H9 (cell line): Measurements from ENCODE around the gene CAMK2G. TPM values are rescaled to one million over a fixed set of nuclear protein-coding genes. Genes with fewer than 3 reads are reported as not detected.
A peak's percentile ranks its signal among the peaks of the same experiment; 100 is the strongest.

Experiments
- DNase-seq: peaks from one replicate; pipeline ENCODE4 v3.0.0-alpha.2; 2017
- H2AFZ ChIP-seq: one replicate; pipeline ENCODE4 v1.6.1; 2013; ENCODE audit warnings: mild to moderate bottlenecking, low read length, control low read depth, moderate library complexity
- H2AK5ac ChIP-seq: 2 replicates; pipeline ENCODE4 v1.6.1; 2013; ENCODE audit warnings: low read length, control low read depth, mixed read lengths; ENCODE audit not compliant: insufficient read length
- H2BK120ac ChIP-seq: one replicate; pipeline ENCODE4 v1.6.1; 2013; ENCODE audit warnings: low read depth, mild to moderate bottlenecking, low read length, control low read depth, inconsistent platforms; ENCODE audit not compliant: poor library complexity, severe bottlenecking
- H2BK12ac ChIP-seq: 2 replicates; pipeline ENCODE4 v1.6.1; 2013; ENCODE audit warnings: low read length, control low read depth, mixed read lengths, low read depth; ENCODE audit not compliant: insufficient read length
- H2BK15ac ChIP-seq: 2 replicates; pipeline ENCODE4 v1.6.1; 2013; ENCODE audit warnings: low read depth, low read length, control low read depth
- H2BK20ac ChIP-seq: one replicate; pipeline ENCODE4 v1.6.1; 2013; ENCODE audit warnings: low read depth, mild to moderate bottlenecking, low read length, control low read depth, inconsistent platforms; ENCODE audit not compliant: poor library complexity, severe bottlenecking
- H2BK5ac ChIP-seq: 2 replicates; pipeline ENCODE4 v1.6.1; 2013; ENCODE audit warnings: low read length, control low read depth, mixed read lengths; ENCODE audit not compliant: insufficient read length
- H3K14ac ChIP-seq: 2 replicates; pipeline ENCODE4 v1.6.1; 2013; ENCODE audit warnings: low read length, control low read depth; ENCODE audit not compliant: insufficient read depth
- H3K18ac ChIP-seq: 2 replicates; pipeline ENCODE4 v1.6.1; 2013; ENCODE audit warnings: low read depth, mild to moderate bottlenecking, mixed read lengths, low read length, control low read depth; ENCODE audit not compliant: insufficient read length
- H3K23ac ChIP-seq: 2 replicates; pipeline ENCODE4 v1.6.1; 2013; ENCODE audit warnings: low read length, control low read depth, mixed read lengths, low read depth; ENCODE audit not compliant: insufficient read length
- H3K23me2 ChIP-seq: 2 replicates; pipeline ENCODE4 v1.6.1; 2013; ENCODE audit warnings: low read depth, mild to moderate bottlenecking, mixed read lengths, low read length, control low read depth; ENCODE audit not compliant: insufficient read length, poor library complexity, severe bottlenecking
- H3K27ac ChIP-seq: 2 replicates; pipeline ENCODE4 v1.5.1; 2013; ENCODE audit warnings: low read length, control low read depth, mixed read lengths, low read depth; ENCODE audit not compliant: insufficient read length
- H3K27me3 ChIP-seq: 2 replicates; pipeline ENCODE4 v1.6.1; 2013; ENCODE audit warnings: low read length, control low read depth, inconsistent platforms; ENCODE audit not compliant: insufficient read depth
- H3K4ac ChIP-seq: 2 replicates; pipeline ENCODE4 v1.6.1; 2013; ENCODE audit warnings: low read depth, mild to moderate bottlenecking, control low read depth, inconsistent platforms, low read length, moderate library complexity
- H3K4me1 ChIP-seq: 2 replicates; pipeline ENCODE4 v1.6.1; 2013; ENCODE audit warnings: low read length, control low read depth, inconsistent platforms; ENCODE audit not compliant: insufficient read depth
- H3K4me2 ChIP-seq: 2 replicates; pipeline ENCODE4 v1.6.1; 2013; ENCODE audit warnings: low read length, control low read depth, mixed read lengths; ENCODE audit not compliant: insufficient read length, insufficient read depth
- H3K56ac ChIP-seq: 2 replicates; pipeline ENCODE4 v1.6.1; 2013; ENCODE audit warnings: low read depth, mild to moderate bottlenecking, mixed read lengths, low read length, control low read depth; ENCODE audit not compliant: insufficient read length
- H3K79me1 ChIP-seq: 2 replicates; pipeline ENCODE4 v1.6.1; 2013; ENCODE audit warnings: low read depth, mild to moderate bottlenecking, moderate library complexity, low read length, control low read depth, inconsistent platforms; ENCODE audit not compliant: insufficient read depth, poor library complexity, severe bottlenecking
- H3K79me2 ChIP-seq: 2 replicates; pipeline ENCODE4 v1.6.1; 2013; ENCODE audit warnings: low read length, control low read depth, inconsistent platforms; ENCODE audit not compliant: insufficient read depth
- H3K9ac ChIP-seq: 2 replicates; pipeline ENCODE4 v1.6.1; 2013; ENCODE audit warnings: low read length, control low read depth, mixed read lengths; ENCODE audit not compliant: insufficient read length; ENCODE audit errors: extremely low read depth
- H3K9me3 ChIP-seq: one replicate; pipeline ENCODE4 v1.6.1; 2013; ENCODE audit warnings: low read depth, low read length, inconsistent platforms; ENCODE audit not compliant: control insufficient read depth
- H3T11ph ChIP-seq: one replicate; pipeline ENCODE4 v1.6.1; 2013; ENCODE audit warnings: mild to moderate bottlenecking, low read length, control low read depth, inconsistent platforms
- H4K20me1 ChIP-seq: one replicate; pipeline ENCODE4 v1.6.1; 2013; ENCODE audit not compliant: control insufficient read depth, insufficient read length, insufficient read depth
- H4K5ac ChIP-seq: 2 replicates; pipeline ENCODE4 v1.6.1; 2013; ENCODE audit warnings: low read depth, mild to moderate bottlenecking, mixed read lengths, low read length, control low read depth; ENCODE audit not compliant: insufficient read length
- H4K8ac ChIP-seq: replicated peaks from 2 replicates; pipeline ENCODE4 v1.6.1; 2013; ENCODE audit warnings: low read length, control low read depth, mixed read lengths, low read depth; ENCODE audit not compliant: insufficient read length
- H4K91ac ChIP-seq: 2 replicates; pipeline ENCODE4 v1.6.1; 2013; ENCODE audit warnings: low read depth, mild to moderate bottlenecking, moderate library complexity, mixed read lengths, low read length, control low read depth; ENCODE audit not compliant: insufficient read length
- H3K27ac Mint-ChIP-seq, 3 experiments: 2 replicates in 2 of 3; 3 replicates in 1 of 3; pipeline ENCODE4 v1.8.0; 2020 to 2021; ENCODE audit warnings: mixed read lengths in 3 of 3, mild to moderate bottlenecking in 1 of 3, moderate library complexity in 1 of 3
- H3K27me3 Mint-ChIP-seq: 2 replicates; pipeline ENCODE4 v1.8.0; 2021; ENCODE audit warnings: low read depth, mild to moderate bottlenecking, moderate library complexity, mixed read lengths
- H3K36me3 Mint-ChIP-seq, 3 experiments: 2 replicates in 2 of 3; 3 replicates in 1 of 3; pipeline ENCODE4 v1.8.0; 2020 to 2021; ENCODE audit warnings: low read depth in 3 of 3, mixed read lengths in 3 of 3; ENCODE audit not compliant: insufficient read depth in 1 of 3
- H3K4me1 Mint-ChIP-seq, 2 experiments: 2 replicates each; pipeline ENCODE4 v1.8.0; 2020; ENCODE audit warnings: mixed read lengths in 2 of 2
- H3K4me3 Mint-ChIP-seq, 2 experiments: 2 replicates in 1 of 2; 3 replicates in 1 of 2; pipeline ENCODE4 v1.8.0; 2020 to 2021; ENCODE audit warnings: mild to moderate bottlenecking in 2 of 2, mixed read lengths in 2 of 2, moderate library complexity in 1 of 2
- H3K9me3 Mint-ChIP-seq, 2 experiments: 2 replicates in 1 of 2; 3 replicates in 1 of 2; pipeline ENCODE4 v1.8.0; 2020; ENCODE audit warnings: mild to moderate bottlenecking in 2 of 2, mixed read lengths in 2 of 2, moderate library complexity in 1 of 2
- CTCF ChIP-seq: fragments of 200-600 bp; sonication (generic); conservative IDR thresholded peaks from 3 replicates; pipeline ENCODE4 v1.8.0; 2021; ENCODE audit warnings: antibody characterized with exemption, mild to moderate bottlenecking
- WGBS: extraction: QIAGEN DNeasy Blood & Tissue Kit; methylation state at CpG from one replicate; pipeline ENCODE4 v1.1.7; 2013; ENCODE audit warnings: missing lambda C conversion rate, low lambda C conversion rate, mixed read lengths; ENCODE audit not compliant: insufficient read length; ENCODE audit errors: extremely low coverage; 5-methylcytosine and 5-hydroxymethylcytosine counted together
- total RNA-seq: library from RNA; stranded (reverse); gene quantifications from 2 replicates; pipeline ENCODE4 v1.2.1, GENCODE V29; 2021

The CAMK2G gene
- total RNA-seq, 1 experiment from 2014 or later, result 31.8 TPM

GRCh38 chr10:73841061-73841421, 33.3 kb downstream of the CAMK2G start:
- no peaks in the 10 kb centered on the region for H3K23me2 ChIP-seq
- no peaks in the 10 kb centered on the region for H3K79me1 ChIP-seq
- no peak overlapping the region for H2BK120ac ChIP-seq
- no peak overlapping the region for H3K56ac ChIP-seq
- H3K23ac ChIP-seq, result no peak overlapping the region
- H4K8ac ChIP-seq, result no peak overlapping the region
- H2BK5ac ChIP-seq, result no peak overlapping the region
- H4K91ac ChIP-seq, result no peak overlapping the region
- no peak overlapping the region for H3K27ac ChIP-seq
- no peak overlapping the region for H3K4ac ChIP-seq
- no peak overlapping the region for H2BK15ac ChIP-seq
- no peak overlapping the region for H3K9ac ChIP-seq
- H4K5ac ChIP-seq, result no peak overlapping the region
- no peaks in the 10 kb centered on the region for H3K4me1 ChIP-seq
- H3T11ph ChIP-seq, result no peak overlapping the region
- H2AK5ac ChIP-seq, result no peak overlapping the region
- no peak for DNase-seq
- H3K4me2 ChIP-seq, result no peak overlapping the region
- no peak overlapping the region for H2AFZ ChIP-seq
- WGBS, result no CpG with 5 or more reads among the region's 9 CpGs
- no peak overlapping the region for H2BK12ac ChIP-seq
- H4K20me1 ChIP-seq, result no peaks in the 10 kb centered on the region
- H2BK20ac ChIP-seq, result no peak overlapping the region
- H3K14ac ChIP-seq, result no peak overlapping the region
- no peak overlapping the region for H3K4me3 Mint-ChIP-seq
- H3K27ac Mint-ChIP-seq, result peak overlapping the region in 1 of 3 experiments; percentile 18; a peak in 2 of 7 replicates
- no peaks in the 10 kb centered on the region for H3K27me3 Mint-ChIP-seq
- H3K27me3 ChIP-seq, result no peaks in the 10 kb centered on the region
- H3K9me3 ChIP-seq, result no peaks in the 10 kb centered on the region
- TF ChIP-seq CTCF, result no peak
- peaks cover 0 to 15% of the 10 kb centered on the region in 2 experiments; a peak in 2 of 4 replicates for H3K4me1 Mint-ChIP-seq
- H3K36me3 Mint-ChIP-seq, result peaks cover 16 to 70% (median 52%) of the 10 kb centered on the region in 3 experiments
- H3K18ac ChIP-seq, result no peak overlapping the region
- no peaks in the 10 kb centered on the region for H3K79me2 ChIP-seq
- no peaks in the 10 kb centered on the region for H3K9me3 Mint-ChIP-seq
